GM10266 (cell line): ENCODE measurements around the gene DMGDH.

Experiments
- DNase-seq: peaks from one replicate; pipeline ENCODE4 v3.0.0; 2012; ENCODE audit errors: extremely low spot score
- TF ChIP-seq, protein P1 (sequence below): IDR thresholded peaks from 2 replicates; pipeline ENCODE4 v1.5.1; 2012; ENCODE audit warnings: mild to moderate bottlenecking, low read depth; ENCODE audit not compliant: control insufficient read depth, insufficient read depth; ENCODE audit errors: missing control alignments

DMGDH gene

DNA sequence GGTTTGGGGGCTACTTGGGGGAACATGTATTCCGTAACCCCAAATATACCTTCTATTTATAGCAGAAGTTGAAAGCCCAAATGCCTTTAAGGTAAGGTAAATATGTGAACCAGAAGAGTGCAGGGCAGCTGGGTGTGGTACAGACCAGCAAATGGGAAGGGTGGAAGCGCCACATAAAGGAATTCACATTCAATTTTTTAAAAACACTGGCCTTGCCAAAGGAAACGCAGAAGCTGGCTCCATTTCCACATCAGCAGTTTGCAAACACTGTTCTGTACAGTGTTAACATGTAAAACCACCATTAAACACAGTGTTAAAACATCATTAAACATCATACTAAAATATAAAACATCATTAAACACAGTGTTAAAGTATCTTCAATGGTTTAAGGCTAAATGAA lies 38.6 kb upstream of the DMGDH start:
- TF ChIP-seq, protein P1, sequence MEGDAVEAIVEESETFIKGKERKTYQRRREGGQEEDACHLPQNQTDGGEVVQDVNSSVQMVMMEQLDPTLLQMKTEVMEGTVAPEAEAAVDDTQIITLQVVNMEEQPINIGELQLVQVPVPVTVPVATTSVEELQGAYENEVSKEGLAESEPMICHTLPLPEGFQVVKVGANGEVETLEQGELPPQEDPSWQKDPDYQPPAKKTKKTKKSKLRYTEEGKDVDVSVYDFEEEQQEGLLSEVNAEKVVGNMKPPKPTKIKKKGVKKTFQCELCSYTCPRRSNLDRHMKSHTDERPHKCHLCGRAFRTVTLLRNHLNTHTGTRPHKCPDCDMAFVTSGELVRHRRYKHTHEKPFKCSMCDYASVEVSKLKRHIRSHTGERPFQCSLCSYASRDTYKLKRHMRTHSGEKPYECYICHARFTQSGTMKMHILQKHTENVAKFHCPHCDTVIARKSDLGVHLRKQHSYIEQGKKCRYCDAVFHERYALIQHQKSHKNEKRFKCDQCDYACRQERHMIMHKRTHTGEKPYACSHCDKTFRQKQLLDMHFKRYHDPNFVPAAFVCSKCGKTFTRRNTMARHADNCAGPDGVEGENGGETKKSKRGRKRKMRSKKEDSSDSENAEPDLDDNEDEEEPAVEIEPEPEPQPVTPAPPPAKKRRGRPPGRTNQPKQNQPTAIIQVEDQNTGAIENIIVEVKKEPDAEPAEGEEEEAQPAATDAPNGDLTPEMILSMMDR, result no peak
- DNase-seq, result no peak

DNA sequence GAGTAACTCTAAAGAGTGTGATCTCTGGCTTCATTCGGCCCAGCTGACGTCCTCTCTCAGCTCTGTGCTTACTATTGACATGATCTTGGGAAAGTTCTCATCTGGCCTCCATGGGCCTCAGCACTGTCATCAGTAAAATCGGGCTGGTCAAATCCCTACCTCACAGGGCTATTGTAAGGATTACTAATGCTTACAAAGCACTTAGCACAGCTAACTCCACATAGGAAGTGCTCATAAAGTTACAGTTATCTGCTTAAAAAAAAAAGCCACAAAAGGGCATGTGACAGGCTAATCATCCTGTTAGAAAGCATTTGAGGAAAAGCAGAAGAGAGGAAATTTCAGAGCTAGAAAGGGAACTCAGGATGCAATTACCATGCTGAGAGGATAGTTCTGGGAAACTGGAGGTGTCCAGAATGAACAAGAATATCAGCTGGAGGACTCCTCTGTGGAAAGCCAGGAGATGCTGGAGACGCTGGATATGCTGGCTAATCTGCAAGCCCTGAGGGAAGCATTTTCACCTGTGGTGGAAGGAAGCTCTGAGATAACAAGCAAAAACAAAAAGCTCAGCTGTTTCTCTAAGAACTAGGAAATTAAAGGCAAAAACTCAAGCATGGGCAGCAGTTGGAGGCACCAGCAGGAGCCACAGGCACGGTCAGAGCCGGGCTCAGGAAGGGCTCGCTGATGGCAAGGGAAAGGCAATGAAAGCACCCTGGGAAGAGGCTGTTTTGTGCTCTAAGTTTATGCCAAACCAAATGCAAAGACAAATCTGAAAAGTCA lies 37.7 kb upstream of the DMGDH start:
- no peak for DNase-seq
- TF ChIP-seq, protein P1, result no peak

DNA sequence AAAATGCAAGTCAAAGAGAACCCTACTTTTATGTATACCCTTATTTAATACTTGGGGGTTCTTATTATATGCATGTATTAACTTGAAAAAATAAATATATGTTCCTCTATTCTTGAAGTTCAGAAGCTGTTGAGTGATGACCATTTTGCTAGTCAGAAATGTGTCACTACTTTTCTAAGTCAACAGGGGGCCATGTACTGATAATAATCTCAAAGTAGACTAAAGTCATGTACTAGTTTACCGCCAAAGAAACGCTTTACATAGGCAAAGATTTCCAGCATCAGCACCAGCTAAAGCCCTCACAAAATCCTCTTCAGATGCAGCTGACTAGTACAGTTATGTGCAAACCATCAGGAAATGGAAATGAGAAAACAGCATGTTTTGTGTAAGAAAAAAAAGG lies 36.4 kb upstream of the DMGDH start:
- TF ChIP-seq, protein P1, result no peak
- no peak for DNase-seq

DNA sequence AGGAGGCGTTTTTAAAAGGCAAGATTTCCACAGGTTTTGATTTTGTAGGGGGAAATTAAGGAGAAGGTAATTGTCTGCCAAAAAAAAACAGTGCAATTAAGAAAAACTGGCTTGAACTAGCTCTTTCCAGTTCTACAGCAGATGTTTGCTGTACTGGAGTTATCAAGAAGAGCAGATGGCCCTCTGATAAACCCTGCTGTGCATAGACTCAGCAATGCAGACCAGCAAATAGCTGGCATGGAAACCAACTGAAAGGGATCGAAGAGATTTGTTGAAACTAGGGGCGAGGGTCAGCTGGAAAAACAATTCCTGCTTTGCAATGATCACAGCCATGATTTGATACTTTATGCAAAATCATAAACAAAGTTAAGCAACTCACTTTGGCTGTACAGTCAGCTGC lies 24.3 kb upstream of the DMGDH start:
- TF ChIP-seq, protein P1, result no peak
- DNase-seq, result no peak

DNA sequence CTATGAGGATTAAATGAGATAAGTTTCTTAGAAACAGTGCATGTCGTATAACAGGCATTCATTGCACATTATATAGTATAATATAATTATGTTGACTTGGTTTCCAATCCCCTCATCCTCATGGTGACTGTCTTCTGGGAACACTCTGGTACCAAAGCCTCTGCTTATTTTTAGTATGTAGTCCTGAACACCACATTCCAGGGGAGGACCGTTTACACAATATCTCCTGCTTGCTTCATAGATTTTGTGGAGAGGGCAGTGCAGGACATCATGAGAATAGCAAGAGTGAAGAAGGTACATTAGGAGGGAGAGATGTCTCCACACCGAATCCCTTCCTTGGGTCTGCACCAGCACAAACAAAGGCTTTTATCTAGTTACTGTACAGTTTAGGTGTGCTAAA lies 21.6 kb upstream of the DMGDH start:
- DNase-seq, result no peak
- TF ChIP-seq, protein P1, result no peak

DNA sequence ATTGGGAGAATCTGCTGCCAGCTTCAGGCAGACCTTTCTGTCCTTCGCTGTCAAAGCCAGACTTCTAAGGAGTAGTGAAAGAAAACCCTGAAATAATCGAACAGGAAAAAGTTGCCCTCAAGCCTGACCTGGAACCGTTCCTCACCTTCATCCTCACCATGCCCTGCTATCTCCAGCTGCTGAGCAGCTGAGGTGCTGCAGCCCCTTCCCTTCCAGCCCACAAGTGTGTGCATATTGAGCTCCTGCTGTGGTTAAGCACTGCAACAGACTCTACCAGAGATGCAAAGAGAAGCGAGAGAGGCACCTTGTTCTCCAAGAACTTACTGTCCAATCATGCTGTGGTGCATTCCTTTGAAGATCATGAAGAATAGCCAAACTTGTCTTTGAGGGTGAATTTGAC lies 19.0 kb upstream of the DMGDH start:
- no peak for DNase-seq
- TF ChIP-seq, protein P1, result no peak

DNA sequence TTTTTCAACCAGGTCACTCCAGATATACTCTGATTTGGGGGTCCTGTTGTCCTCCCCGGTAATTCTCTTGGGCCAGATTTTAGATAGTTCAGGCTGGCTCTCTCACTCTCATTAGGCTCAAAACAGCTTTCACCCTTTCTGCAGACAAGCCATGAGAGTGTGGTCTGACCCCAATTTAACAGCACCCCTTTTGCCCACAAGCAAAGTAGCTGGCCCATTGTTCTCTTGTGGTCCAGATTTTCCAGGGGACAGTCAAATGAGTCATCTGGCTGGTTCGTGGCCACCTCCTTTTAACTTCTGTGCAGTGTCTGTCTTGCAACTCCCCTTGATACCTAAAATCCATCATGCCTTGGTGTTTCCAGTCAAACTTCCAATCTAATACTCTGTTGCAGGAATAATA lies 16.6 kb upstream of the DMGDH start:
- DNase-seq, result no peak
- TF ChIP-seq, protein P1, result no peak
